OCI-LY7 (cell line): ENCODE measurements around the gene CXCL14.

Experiments
- CTCF ChIP-seq: fragments of 200-600 bp; sonication (generic); conservative IDR thresholded peaks from 2 replicates; pipeline ENCODE4 v1.5.1; 2014; ENCODE audit warnings: mild to moderate bottlenecking, antibody characterized with exemption, low read length, moderate library complexity, mixed read lengths
- EZH2phosphoT487 ChIP-seq: fragments of 200-600 bp; sonication (generic); IDR thresholded peaks from 2 replicates; pipeline ENCODE4 v1.6.1; 2018; ENCODE audit warnings: low read depth, borderline replicate concordance, mild to moderate bottlenecking, mixed run types, antibody characterized with exemption, low read length, moderate library complexity, mixed read lengths

GRCh38 chr5:135593886-135594285, 15.1 kb upstream of the CXCL14 start:
- TF ChIP-seq CTCF (no peak), EZH2phosphoT487 (no peak)
